ENCODE measurements around the gene ART3. TPM values are rescaled to one million over a fixed set of nuclear protein-coding genes. Genes with fewer than 3 reads are reported as not detected.

ART3 gene
- total RNA-seq, 1 experiment from 2014 or later, result not detected

- Histone ChIP-seq H3K4me3 (ENCODE audit: low read depth, low read length) (no peak overlapping the region), H3K9me3 (no peaks in the 10 kb centered on the region), H3K4me1 (peaks cover 27% of the 10 kb centered on the region), H3K27me3 (replicated peaks; ENCODE audit: control insufficient read depth, insufficient read depth, low read length) (no peaks in the 10 kb centered on the region), H3K36me3 (ENCODE audit: control insufficient read depth, insufficient read depth, low read length) (no peaks in the 10 kb centered on the region)
- ChIA-PET POLR2A (no interaction called here), CTCF (interaction anchor here (1.2 kb wide), 1 partner anchor 65 kb away, joined by 5 read pairs; no protein-coding TSS in a partner anchor)
- Mint-ChIP-seq H3K9me3 (ENCODE audit: unreplicated experiment) (no peaks in the 10 kb centered on the region), H3K4me1 (ENCODE audit: low read depth, unreplicated experiment) (peaks cover 16% of the 10 kb centered on the region), H3K36me3 (ENCODE audit: insufficient read depth, unreplicated experiment) (no peaks in the 10 kb centered on the region), H3K27me3 (ENCODE audit: insufficient read depth, unreplicated experiment) (no peaks in the 10 kb centered on the region), H3K4me3 (ENCODE audit: unreplicated experiment) (no peak overlapping the region), H3K27ac (ENCODE audit: unreplicated experiment) (no peak overlapping the region)
- intact Hi-C loops (cut with micrococcal nuclease; ENCODE audit: unreplicated experiment), result no loop called here
- no TSS peak for BruUV-seq (replicated peaks)
- DNase-seq, result no peak
- TF ChIP-seq, protein P1, sequence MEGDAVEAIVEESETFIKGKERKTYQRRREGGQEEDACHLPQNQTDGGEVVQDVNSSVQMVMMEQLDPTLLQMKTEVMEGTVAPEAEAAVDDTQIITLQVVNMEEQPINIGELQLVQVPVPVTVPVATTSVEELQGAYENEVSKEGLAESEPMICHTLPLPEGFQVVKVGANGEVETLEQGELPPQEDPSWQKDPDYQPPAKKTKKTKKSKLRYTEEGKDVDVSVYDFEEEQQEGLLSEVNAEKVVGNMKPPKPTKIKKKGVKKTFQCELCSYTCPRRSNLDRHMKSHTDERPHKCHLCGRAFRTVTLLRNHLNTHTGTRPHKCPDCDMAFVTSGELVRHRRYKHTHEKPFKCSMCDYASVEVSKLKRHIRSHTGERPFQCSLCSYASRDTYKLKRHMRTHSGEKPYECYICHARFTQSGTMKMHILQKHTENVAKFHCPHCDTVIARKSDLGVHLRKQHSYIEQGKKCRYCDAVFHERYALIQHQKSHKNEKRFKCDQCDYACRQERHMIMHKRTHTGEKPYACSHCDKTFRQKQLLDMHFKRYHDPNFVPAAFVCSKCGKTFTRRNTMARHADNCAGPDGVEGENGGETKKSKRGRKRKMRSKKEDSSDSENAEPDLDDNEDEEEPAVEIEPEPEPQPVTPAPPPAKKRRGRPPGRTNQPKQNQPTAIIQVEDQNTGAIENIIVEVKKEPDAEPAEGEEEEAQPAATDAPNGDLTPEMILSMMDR (IDR thresholded peaks at IDR 0.05; ENCODE audit: insufficient read depth in 1 of 2, low read depth in 1 of 2, low read length in 1 of 2, severe bottlenecking in 1 of 2, unreplicated experiment in 1 of 2), result no peak
Observed at GRCh38 chr4:76061421-76061820, 13.1 kb upstream of the ART3 start.

DNA sequence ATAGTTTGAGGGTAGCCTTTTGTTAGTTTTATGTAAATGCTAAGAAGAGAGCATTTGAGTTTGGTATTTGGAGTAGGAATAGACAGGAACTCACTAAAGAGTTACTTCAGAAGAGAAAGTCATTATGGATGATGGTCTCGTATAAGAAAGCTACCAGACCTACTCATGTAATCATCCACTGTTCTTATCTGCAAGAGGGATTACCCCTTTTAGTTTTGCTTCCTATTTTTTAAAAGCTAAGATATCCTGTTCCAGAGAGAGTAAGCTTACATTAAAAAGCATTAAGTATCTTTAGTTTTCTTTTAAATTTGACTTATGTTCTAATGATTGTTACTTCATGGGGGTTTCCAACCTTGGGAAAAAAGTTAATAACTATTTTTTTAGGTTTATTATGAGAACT, 12.5 kb upstream of the ART3 start:
- Mint-ChIP-seq H3K4me3 (ENCODE audit: unreplicated experiment) (no peak overlapping the region), H3K4me1 (ENCODE audit: low read depth, unreplicated experiment) (peaks cover 16% of the 10 kb centered on the region), H3K9me3 (ENCODE audit: unreplicated experiment) (no peaks in the 10 kb centered on the region), H3K27me3 (ENCODE audit: insufficient read depth, unreplicated experiment) (no peaks in the 10 kb centered on the region), H3K27ac (ENCODE audit: unreplicated experiment) (no peak overlapping the region), H3K36me3 (ENCODE audit: insufficient read depth, unreplicated experiment) (no peaks in the 10 kb centered on the region)
- TF ChIP-seq, protein P1 (IDR thresholded peaks at IDR 0.05; ENCODE audit: insufficient read depth in 1 of 2, low read depth in 1 of 2, low read length in 1 of 2, severe bottlenecking in 1 of 2, unreplicated experiment in 1 of 2), result no peak
- POLR2A ChIA-PET, result no interaction called here
- intact Hi-C loops (cut with micrococcal nuclease; ENCODE audit: unreplicated experiment), result no loop called here
- H3K9me3 ChIP-seq, result no peaks in the 10 kb centered on the region
- CTCF ChIA-PET, result interaction anchor here (0.7 to 1.2 kb wide), 2 partner anchors 26 to 66 kb away, joined by 4 to 5 read pairs; no protein-coding TSS in a partner anchor
- H3K4me1 ChIP-seq, result peaks cover 27% of the 10 kb centered on the region
- H3K4me3 ChIP-seq (ENCODE audit: low read depth, low read length), result no peak overlapping the region
- no TSS peak for BruUV-seq (replicated peaks)
- no peak for DNase-seq
- no peaks in the 10 kb centered on the region for H3K36me3 ChIP-seq (ENCODE audit: control insufficient read depth, insufficient read depth, low read length)
- no peaks in the 10 kb centered on the region for H3K27me3 ChIP-seq (replicated peaks; ENCODE audit: control insufficient read depth, insufficient read depth, low read length)

- no peak overlapping the region for H3K4me3 ChIP-seq (ENCODE audit: low read depth, low read length)
- no peaks in the 10 kb centered on the region for H3K9me3 Mint-ChIP-seq (ENCODE audit: unreplicated experiment)
- H3K27me3 Mint-ChIP-seq (ENCODE audit: insufficient read depth, unreplicated experiment), result no peaks in the 10 kb centered on the region
- H3K9me3 ChIP-seq, result no peaks in the 10 kb centered on the region
- no peaks in the 10 kb centered on the region for H3K27me3 ChIP-seq (replicated peaks; ENCODE audit: control insufficient read depth, insufficient read depth, low read length)
- H3K4me1 Mint-ChIP-seq (ENCODE audit: low read depth, unreplicated experiment), result no peaks in the 10 kb centered on the region
- no peak overlapping the region for H3K27ac Mint-ChIP-seq (ENCODE audit: unreplicated experiment)
- intact Hi-C loops (cut with micrococcal nuclease; ENCODE audit: unreplicated experiment), result loop anchor here (5.0 kb wide), 1 partner anchor 169 kb away; no protein-coding TSS in a partner anchor
- H3K4me1 ChIP-seq, result peaks cover 4% of the 10 kb centered on the region; the same call in 1 of the 2 replicates
- H3K36me3 ChIP-seq (ENCODE audit: control insufficient read depth, insufficient read depth, low read length), result no peaks in the 10 kb centered on the region
- CTCF ChIA-PET, result interaction anchor here (1.5 kb wide), 1 partner anchor 71 kb away, joined by 5 read pairs; no protein-coding TSS in a partner anchor
- DNase-seq, result no peak
- TF ChIP-seq, protein P1 (IDR thresholded peaks at IDR 0.05; ENCODE audit: insufficient read depth in 1 of 2, low read depth in 1 of 2, low read length in 1 of 2, severe bottlenecking in 1 of 2, unreplicated experiment in 1 of 2), result no peak
- POLR2A ChIA-PET, result no interaction called here
- H3K36me3 Mint-ChIP-seq (ENCODE audit: insufficient read depth, unreplicated experiment), result no peaks in the 10 kb centered on the region
- no TSS peak for BruUV-seq (replicated peaks)
- no peak overlapping the region for H3K4me3 Mint-ChIP-seq (ENCODE audit: unreplicated experiment)
Observed at GRCh38 chr4:76066546-76066945, 8.0 kb upstream of the ART3 start.

Data from Caco-2 (cell line).